Activated CD8-positive, alpha-beta memory T cell treated with anti-CD3 and anti-CD28 coated beads, Interleukin-2, amount 50 U/mL, for 1 hour (primary cell): Measurements from ENCODE around the gene ATG14.
A peak's percentile ranks its signal among the peaks of the same experiment; 100 is the strongest.
"Not testable (repeated sequence)": the region's sequence is repeated elsewhere in the genome, so short reads cannot be mapped to it uniquely, and the experiment has no call there.

Source experiments
- DNase-seq: peaks from one replicate; pipeline ENCODE4 v3.0.0-alpha.2; 2020; ENCODE audit errors: extremely low read depth

The ATG14 gene

GRCh38 chr14:55411426-55412389, at the start of gene ATG14:
TSS of gene ATG14 (minus strand) at chr14:55411830. CDS start at chr14:55411822, 8 bp downstream.
- DNase-seq = peak; percentile 20

GRCh38 chr14:55458800-55459515, 47.3 kb upstream of the ATG14 start:
- DNase-seq = no peak

- DNase-seq = no peak
These were observed 45.9 kb upstream of the ATG14 start for GRCh38 chr14:55457496-55457895.

- DNase-seq = not testable (repeated sequence)
These were observed 44.8 kb upstream of the ATG14 start for GRCh38 chr14:55456411-55456810.

GRCh38 chr14:55454264-55455002, 42.8 kb upstream of the ATG14 start:
- no peak for DNase-seq

- no peak for DNase-seq
These were observed 40.3 kb upstream of the ATG14 start for GRCh38 chr14:55451950-55452349.

GRCh38 chr14:55451398-55451797, 39.8 kb upstream of the ATG14 start:
- no peak for DNase-seq

- no peak for DNase-seq
These were observed 39.4 kb upstream of the ATG14 start for GRCh38 chr14:55450987-55451386.

- no peak for DNase-seq
These were observed 38.9 kb upstream of the ATG14 start for GRCh38 chr14:55450539-55450938.

- no peak for DNase-seq
These were observed 38.5 kb upstream of the ATG14 start for GRCh38 chr14:55450124-55450523.

GRCh38 chr14:55449116-55449515, 37.5 kb upstream of the ATG14 start:
- no peak for DNase-seq

GRCh38 chr14:55448141-55448614, 36.5 kb upstream of the ATG14 start:
- no peak for DNase-seq

GRCh38 chr14:55446833-55447232, 35.2 kb upstream of the ATG14 start:
- DNase-seq = no peak

- peak; percentile 27 for DNase-seq
These were observed 34.6 kb upstream of the ATG14 start for GRCh38 chr14:55446127-55446736.

GRCh38 chr14:55441286-55441685, 29.7 kb upstream of the ATG14 start:
- no peak for DNase-seq

- no peak for DNase-seq
These were observed 28.8 kb upstream of the ATG14 start, which contains the start of gene TBPL2 for GRCh38 chr14:55440385-55440784. TSS of gene TBPL2 (minus strand) at chr14:55440616. CDS start at chr14:55440449, 167 bp downstream.

GRCh38 chr14:55438066-55438683, 26.5 kb upstream of the ATG14 start:
- no peak for DNase-seq

GRCh38 chr14:55436931-55437330, 25.3 kb upstream of the ATG14 start:
- no peak for DNase-seq

- no peak for DNase-seq
These were observed 24.9 kb upstream of the ATG14 start for GRCh38 chr14:55436519-55436918.

GRCh38 chr14:55434805-55435174, 23.2 kb upstream of the ATG14 start:
- DNase-seq = no peak
